ENCODE data around the gene TMED4. TPM values are rescaled to one million over a fixed set of nuclear protein-coding genes. Genes with fewer than 3 reads are reported as not detected.
"Not testable (repeated sequence)": the region's sequence is repeated elsewhere in the genome, so short reads cannot be mapped to it uniquely, and the experiment has no call there.

Gene TMED4
- total and polyA plus RNA-seq, 7 donors, result 29.8 to 64.4 (median 43.6) TPM

DNA sequence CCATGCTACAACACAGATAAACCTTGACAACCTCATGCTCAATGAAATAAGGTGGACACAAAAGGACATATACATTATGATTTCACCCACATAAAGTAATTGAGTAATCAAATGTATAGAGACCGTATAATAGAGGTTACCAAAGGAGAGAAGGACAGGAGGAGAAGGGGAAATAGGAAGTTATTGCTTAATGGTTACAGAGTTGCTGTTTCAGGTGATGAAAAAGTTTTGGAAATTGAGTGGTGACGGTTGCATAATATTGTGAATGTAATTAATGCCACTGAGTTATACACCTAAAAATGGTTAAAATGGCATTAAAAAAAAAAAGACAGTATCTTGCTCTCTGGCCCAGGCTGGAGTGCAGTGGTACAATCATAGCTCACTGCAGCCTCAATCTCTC, 22.9 kb upstream of the TMED4 start:
- no peak overlapping the region for H3K4me3 ChIP-seq
- no peaks in the 10 kb centered on the region for H3K27me3 ChIP-seq (ENCODE audit: insufficient read depth in 3 of 3, low read length in 2 of 3)
- H3K27ac ChIP-seq, result peak overlapping the region; percentile 96
- WGBS, 3 donors, result 87 to 91% (median 88%) methylated on average over 2 of the region's 2 CpGs
- ATAC-seq (no peak), DNase-seq (no peak)
- H3K9me3 ChIP-seq, result no peaks in the 10 kb centered on the region
- peaks cover 23% of the 10 kb centered on the region for H3K4me1 ChIP-seq
- intact Hi-C loops (cut with DNase I), result loop anchor here (5.0 to 10.0 kb wide), 4 partner anchors 42 to 192 kb away; partner anchors contain the start of genes PPIA (in 1 of the 2) and ZMIZ2 (in 1 of the 2)
- TF ChIP-seq, protein P1, sequence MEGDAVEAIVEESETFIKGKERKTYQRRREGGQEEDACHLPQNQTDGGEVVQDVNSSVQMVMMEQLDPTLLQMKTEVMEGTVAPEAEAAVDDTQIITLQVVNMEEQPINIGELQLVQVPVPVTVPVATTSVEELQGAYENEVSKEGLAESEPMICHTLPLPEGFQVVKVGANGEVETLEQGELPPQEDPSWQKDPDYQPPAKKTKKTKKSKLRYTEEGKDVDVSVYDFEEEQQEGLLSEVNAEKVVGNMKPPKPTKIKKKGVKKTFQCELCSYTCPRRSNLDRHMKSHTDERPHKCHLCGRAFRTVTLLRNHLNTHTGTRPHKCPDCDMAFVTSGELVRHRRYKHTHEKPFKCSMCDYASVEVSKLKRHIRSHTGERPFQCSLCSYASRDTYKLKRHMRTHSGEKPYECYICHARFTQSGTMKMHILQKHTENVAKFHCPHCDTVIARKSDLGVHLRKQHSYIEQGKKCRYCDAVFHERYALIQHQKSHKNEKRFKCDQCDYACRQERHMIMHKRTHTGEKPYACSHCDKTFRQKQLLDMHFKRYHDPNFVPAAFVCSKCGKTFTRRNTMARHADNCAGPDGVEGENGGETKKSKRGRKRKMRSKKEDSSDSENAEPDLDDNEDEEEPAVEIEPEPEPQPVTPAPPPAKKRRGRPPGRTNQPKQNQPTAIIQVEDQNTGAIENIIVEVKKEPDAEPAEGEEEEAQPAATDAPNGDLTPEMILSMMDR (IDR thresholded peaks at IDR 0.05), result no peak
- peaks cover 0 to 4% of the 10 kb centered on the region in 2 donors for H3K36me3 ChIP-seq (ENCODE audit: insufficient read depth in 1 of 2, low read depth in 1 of 2)

DNA sequence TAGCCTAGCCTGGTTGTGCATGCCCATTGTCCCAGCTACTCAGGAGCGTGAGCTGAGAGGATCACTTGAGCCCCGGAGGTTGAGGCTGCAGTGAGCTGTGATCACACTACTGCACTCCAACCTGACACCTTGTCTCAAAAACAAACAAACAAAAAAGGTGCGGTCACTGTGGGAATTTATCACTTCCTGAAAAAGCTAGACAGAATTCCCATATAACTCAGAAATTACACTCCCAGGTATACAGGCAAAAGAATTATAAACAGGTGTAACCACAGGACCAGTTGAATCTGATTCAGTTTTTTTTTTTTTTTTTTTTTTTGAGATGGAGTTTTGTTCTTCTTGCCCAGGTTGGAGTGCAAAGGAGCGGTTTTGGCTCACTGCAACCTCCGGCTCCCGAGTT, 21.2 kb upstream of the TMED4 start:
- 73 to 85% (median 80%) methylated on average over 6 of the region's 6 CpGs for WGBS, 3 donors
- no peaks in the 10 kb centered on the region for H3K9me3 ChIP-seq
- intact Hi-C loops (cut with DNase I), result loop anchor here in 1 of 2 donors (10.0 kb wide), 1 partner anchor 82 kb away; no protein-coding TSS in a partner anchor
- H3K27ac ChIP-seq, result no peak overlapping the region
- ATAC-seq (no peak), DNase-seq (no peak)
- peaks cover 11% of the 10 kb centered on the region for H3K4me1 ChIP-seq
- no peaks in the 10 kb centered on the region for H3K27me3 ChIP-seq (ENCODE audit: insufficient read depth in 3 of 3, low read length in 2 of 3)
- H3K4me3 ChIP-seq, result no peak overlapping the region
- peaks cover 0 to 3% of the 10 kb centered on the region in 2 donors for H3K36me3 ChIP-seq (ENCODE audit: insufficient read depth in 1 of 2, low read depth in 1 of 2)
- TF ChIP-seq, protein P1 (IDR thresholded peaks at IDR 0.05), result no peak

DNA sequence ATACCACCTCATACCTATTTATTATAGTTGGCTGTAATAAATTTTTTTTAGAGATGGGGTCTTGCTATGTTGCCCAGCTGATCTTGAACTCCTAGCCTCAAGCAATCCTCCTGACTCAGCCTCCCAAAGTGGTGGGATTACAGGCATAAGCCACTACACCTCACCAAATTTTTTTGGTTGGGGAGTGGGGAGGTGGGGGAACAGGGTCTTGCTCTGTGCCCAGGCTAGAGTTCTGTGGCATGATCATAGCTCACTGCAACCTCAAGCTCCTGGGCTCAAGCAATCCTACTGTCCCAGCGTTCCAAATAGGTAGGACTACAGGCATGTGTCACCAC, 20.5 kb upstream of the TMED4 start:
- intact Hi-C loops (cut with DNase I), result loop anchor here in 1 of 2 donors (10.0 kb wide), 1 partner anchor 82 kb away; no protein-coding TSS in a partner anchor
- Histone ChIP-seq H3K36me3 (ENCODE audit: insufficient read depth in 1 of 2, low read depth in 1 of 2) (no peaks in the 10 kb centered on the region), H3K27ac (no peak overlapping the region), H3K4me3 (no peak overlapping the region), H3K27me3 (ENCODE audit: insufficient read depth in 3 of 3, low read length in 2 of 3) (no peaks in the 10 kb centered on the region), H3K4me1 (peaks cover 7% of the 10 kb centered on the region), H3K9me3 (no peaks in the 10 kb centered on the region)
- WGBS, 3 donors, result 70 to 78% (median 71%) methylated on average over 1 of the region's 1 CpG
- no peak for DNase-seq
- TF ChIP-seq, protein P1 (IDR thresholded peaks at IDR 0.05), result no peak
- ATAC-seq, result no peak

DNA sequence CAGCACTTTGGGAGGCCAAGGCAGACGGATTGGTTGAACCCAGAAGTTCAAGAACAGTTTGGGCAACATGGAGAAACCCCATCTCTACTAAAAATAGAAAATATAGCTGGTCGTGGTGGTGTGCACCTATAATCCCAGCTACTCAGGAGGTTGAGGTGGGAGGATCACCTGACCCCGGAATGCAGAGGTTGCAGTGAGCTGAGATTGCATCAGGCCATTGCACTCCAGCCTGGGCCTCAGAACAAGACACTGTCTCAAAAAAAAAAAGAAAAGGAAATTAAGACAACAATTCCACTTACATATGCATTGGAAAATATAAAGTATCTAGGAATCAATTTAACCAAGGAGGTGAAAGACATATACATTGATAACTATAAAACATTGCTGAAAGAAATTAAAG, 17.2 kb upstream of the TMED4 start:
- H3K27ac ChIP-seq, result no peak overlapping the region
- H3K36me3 ChIP-seq (ENCODE audit: insufficient read depth in 1 of 2, low read depth in 1 of 2), result no peaks in the 10 kb centered on the region
- DNase-seq (no peak), ATAC-seq (no peak)
- intact Hi-C loops (cut with DNase I), result loop anchor here in 1 of 2 donors (10.0 kb wide), 1 partner anchor 156 kb away; no protein-coding TSS in a partner anchor
- 66 to 75% (median 67%) methylated on average over 3 of the region's 3 CpGs for WGBS, 3 donors
- no peak overlapping the region for H3K4me3 ChIP-seq
- H3K4me1 ChIP-seq, result peaks cover 5% of the 10 kb centered on the region
- no peaks in the 10 kb centered on the region for H3K27me3 ChIP-seq (ENCODE audit: insufficient read depth in 3 of 3, low read length in 2 of 3)
- no peaks in the 10 kb centered on the region for H3K9me3 ChIP-seq
- TF ChIP-seq, protein P1 (IDR thresholded peaks at IDR 0.05), result no peak

DNA sequence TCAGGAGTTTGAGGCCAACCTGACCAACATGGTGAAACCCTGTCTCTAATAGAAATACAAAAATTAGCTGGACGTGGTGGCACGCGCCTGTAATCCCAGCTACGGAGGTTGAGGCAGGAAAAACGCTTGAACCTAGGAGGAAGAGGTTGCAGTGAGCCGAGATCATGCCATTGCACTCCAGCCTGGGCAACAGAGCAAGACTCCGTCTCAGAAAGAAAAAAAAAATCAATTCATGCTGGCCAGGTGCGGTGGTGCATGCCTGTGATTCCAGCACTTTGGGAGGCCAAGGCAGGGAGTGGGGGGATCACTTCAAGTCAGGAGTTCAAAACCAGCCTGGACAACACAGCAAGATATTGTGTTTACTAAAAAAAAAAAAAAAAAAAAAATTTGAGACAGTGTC, 15.2 kb upstream of the TMED4 start:
- intact Hi-C loops (cut with DNase I), result loop anchor here in 1 of 2 donors (10.0 kb wide), 1 partner anchor 158 kb away; no protein-coding TSS in a partner anchor

More for the DNA sequence above, 15.2 kb upstream of the TMED4 start:
- H3K27me3 ChIP-seq (ENCODE audit: insufficient read depth in 3 of 3, low read length in 2 of 3); H3K27ac ChIP-seq; H3K4me3 ChIP-seq; H3K36me3 ChIP-seq (ENCODE audit: insufficient read depth in 1 of 2, low read depth in 1 of 2); DNase-seq; H3K4me1 ChIP-seq; ATAC-seq; H3K9me3 ChIP-seq: not testable (repeated sequence)
- WGBS, 3 donors, result 84 to 91% (median 87%) methylated on average over 8 of the region's 8 CpGs

Measured in psoas muscle (tissue), 8 donors.